ENCODE measurements around the gene APPL2.

- no peak for TF ChIP-seq IRF1 (CRISPR knock-in tag; IDR thresholded peaks at IDR 0.05; ENCODE audit: low read depth)
- TF ChIP-seq CTCF (CRISPR knock-in tag; IDR thresholded peaks at IDR 0.05), result no peak
- no peak for TF ChIP-seq MBNL3 (CRISPR knock-in tag; conservative IDR thresholded peaks at IDR 0.05)
- TF ChIP-seq PHF20 (CRISPR knock-in tag; IDR thresholded peaks at IDR 0.05), result no peak
- TF ChIP-seq NFRKB (IDR thresholded peaks at IDR 0.05), result no peak
- TF ChIP-seq ELF4 (CRISPR knock-in tag; IDR thresholded peaks at IDR 0.05; ENCODE audit: borderline replicate concordance), result no peak
- TF ChIP-seq POLR2A (IDR thresholded peaks at IDR 0.05; ENCODE audit: insufficient read depth in 1 of 2, low read depth in 2 of 2, low read length in 2 of 2), result no peak
Measured at GRCh38 chr12:105273601-105274000, 37.6 kb upstream of the APPL2 start.
